Smooth muscle cell (in vitro differentiated cells): Measurements from ENCODE around the gene KRT81. TPM values are rescaled to one million over a fixed set of nuclear protein-coding genes. Genes with fewer than 3 reads are reported as not detected.

ENCODE experiments used
- DNase-seq: peaks from one replicate; lab custom pipeline; 2025; ENCODE audit not compliant: unreplicated experiment; lab: John Stamatoyannopoulos, UW
- H2AFZ ChIP-seq: fragments of 200-600 bp; sonication (generic); 2 replicates; pipeline ENCODE4 v1.6.0; 2016; ENCODE audit warnings: antibody characterized with exemption, low read depth, mild to moderate bottlenecking
- H3F3A ChIP-seq: fragments of 200-600 bp; sonication (generic); 2 replicates; pipeline ENCODE4 v1.6.0; 2017; ENCODE audit warnings: antibody characterized with exemption, low read depth
- H3K27ac ChIP-seq: fragments of 200-600 bp; sonication (generic); 2 replicates; pipeline ENCODE4 v1.5.1; 2016; ENCODE audit warnings: low read depth, mild to moderate bottlenecking
- H3K27me3 ChIP-seq: fragments of 200-600 bp; sonication (generic); 2 replicates; pipeline ENCODE4 v1.6.1; 2016; ENCODE audit warnings: low read depth, mild to moderate bottlenecking
- H3K36me3 ChIP-seq: fragments of 200-600 bp; sonication (generic); 2 replicates; pipeline ENCODE4 v1.5.1; 2016; ENCODE audit warnings: low read depth
- H3K4me1 ChIP-seq: fragments of 200-600 bp; sonication (generic); 2 replicates; pipeline ENCODE4 v1.5.1; 2016; ENCODE audit warnings: low read depth
- H3K4me2 ChIP-seq: fragments of 200-600 bp; sonication (generic); 2 replicates; pipeline ENCODE4 v1.6.0; 2016; ENCODE audit warnings: mild to moderate bottlenecking
- H3K4me3 ChIP-seq: fragments of 200-600 bp; sonication (generic); 2 replicates; pipeline ENCODE4 v1.5.1; 2016; ENCODE audit warnings: mild to moderate bottlenecking
- H3K79me2 ChIP-seq: fragments of 200-600 bp; sonication (generic); 2 replicates; pipeline ENCODE4 v1.6.0; 2016; ENCODE audit warnings: low read depth, mild to moderate bottlenecking
- H3K9ac ChIP-seq: fragments of 200-600 bp; sonication (generic); 2 replicates; pipeline ENCODE4 v1.6.0; 2016; ENCODE audit warnings: low read depth
- H3K9me3 ChIP-seq: fragments of 200-600 bp; sonication (generic); replicated peaks from 2 replicates; pipeline ENCODE4 v1.5.1; 2016; ENCODE audit warnings: low read depth
- H4K20me1 ChIP-seq: fragments of 200-600 bp; sonication (generic); 2 replicates; pipeline ENCODE4 v1.6.0; 2016; ENCODE audit warnings: low read depth
- CTCF ChIP-seq: fragments of 200-600 bp; sonication (generic); IDR thresholded peaks from 2 replicates; pipeline ENCODE4 v1.5.1; 2017; ENCODE audit warnings: borderline replicate concordance, mild to moderate bottlenecking, antibody characterized with exemption; ENCODE audit not compliant: insufficient read depth, poor library complexity, severe bottlenecking
- WGBS: methylation state at CpG from one replicate; pipeline ENCODE4 v1.1.7; 2016; ENCODE audit warnings: low lambda C conversion rate; 5-methylcytosine and 5-hydroxymethylcytosine counted together
- polyA plus RNA-seq: library from polyadenylated mRNA; unstranded; fragments of >200 nt; fragmentation: Nextera tagmentation; extraction: Ambion mirVana; gene quantifications from 2 replicates; pipeline ENCODE4 v1.2.1, GENCODE V29; 2016
- total RNA-seq: library from RNA; depleted of rRNA; stranded (reverse); fragments of >200 nt; gene quantifications from 2 replicates; pipeline ENCODE4 v1.2.3, GENCODE V29; 2014

Gene KRT81
- total and polyA plus RNA-seq, 2 experiments from 2014 or later: 0.49 to 1.4 TPM

GRCh38 chr12:52250048-52250990 is 41.0 kb downstream of the KRT81 start:
- Histone ChIP-seq H3K4me3 (no peak overlapping the region), H3K9me3 (no peaks in the 10 kb centered on the region), H3K27ac (no peak overlapping the region), H3K9ac (no peak overlapping the region), H3K4me2 (no peak overlapping the region), H3K4me1 (no peaks in the 10 kb centered on the region), H3K27me3 (peaks cover 59% of the 10 kb centered on the region), H4K20me1 (no peaks in the 10 kb centered on the region), H2AFZ (no peak overlapping the region), H3F3A (no peaks in the 10 kb centered on the region), H3K79me2 (no peaks in the 10 kb centered on the region), H3K36me3 (no peaks in the 10 kb centered on the region)
- TF ChIP-seq CTCF: no peak
- no peak for DNase-seq
- WGBS: 35% methylated on average over 44 of the region's 52 CpGs

- Histone ChIP-seq H3K4me2 (no peak overlapping the region), H3K36me3 (no peaks in the 10 kb centered on the region), H3K79me2 (no peaks in the 10 kb centered on the region), H3K27me3 (peaks cover 52% of the 10 kb centered on the region), H4K20me1 (no peaks in the 10 kb centered on the region), H3K27ac (no peak overlapping the region), H2AFZ (no peak overlapping the region), H3K4me1 (no peaks in the 10 kb centered on the region), H3K9me3 (no peaks in the 10 kb centered on the region), H3K9ac (no peak overlapping the region), H3F3A (no peaks in the 10 kb centered on the region), H3K4me3 (no peak overlapping the region)
- TF ChIP-seq CTCF: no peak
- DNase-seq: no peak
- 93% methylated on average over 2 of the region's 2 CpGs for WGBS
Measured at GRCh38 chr12:52249511-52250047, 41.8 kb downstream of the KRT81 start.

GRCh38 chr12:52248541-52249461 is 42.5 kb downstream of the KRT81 start:
- DNase-seq: no peak
- Histone ChIP-seq H4K20me1 (peaks cover 1% of the 10 kb centered on the region), H3K9ac (no peak overlapping the region), H3K27me3 (peaks cover 45% of the 10 kb centered on the region), H2AFZ (no peak overlapping the region), H3K4me2 (no peak overlapping the region), H3K4me1 (no peaks in the 10 kb centered on the region), H3K9me3 (no peaks in the 10 kb centered on the region), H3F3A (no peaks in the 10 kb centered on the region), H3K79me2 (no peaks in the 10 kb centered on the region), H3K4me3 (no peak overlapping the region), H3K36me3 (no peaks in the 10 kb centered on the region), H3K27ac (no peak overlapping the region)
- WGBS: 84% methylated on average over 18 of the region's 18 CpGs
- TF ChIP-seq CTCF: no peak
